DND-41 (cell line): ENCODE measurements around the gene TSPAN14.

ENCODE experiments used
- ATAC-seq: fragments of 200-7000 bp; cut with Tn5 transposase; 3 replicates; pipeline ENCODE4 v1.9.1; 2021; ENCODE audit warnings: low read depth; ENCODE audit not compliant: insufficient read depth
- DNase-seq: peaks from one replicate; pipeline ENCODE4 v3.0.0-alpha.2; 2020
- H2AFZ ChIP-seq: 2 replicates; pipeline ENCODE4 v1.6.0; 2012; ENCODE audit warnings: low read depth, low read length
- H3K27ac ChIP-seq: 2 replicates; pipeline ENCODE4 v1.5.1; 2012; ENCODE audit warnings: low read length, inconsistent platforms
- H3K27me3 ChIP-seq: fragments of 200-600 bp; sonication (generic); 2 replicates; pipeline ENCODE4 v1.6.0; 2012; ENCODE audit warnings: low read length, mild to moderate bottlenecking, inconsistent platforms; ENCODE audit not compliant: insufficient read depth, poor library complexity
- H3K36me3 ChIP-seq: 2 replicates; pipeline ENCODE4 v1.5.1; 2012; ENCODE audit warnings: low read length, inconsistent platforms; ENCODE audit not compliant: insufficient read depth
- H3K4me1 ChIP-seq: 2 replicates; pipeline ENCODE4 v1.5.1; 2012; ENCODE audit warnings: mild to moderate bottlenecking, low read length; ENCODE audit not compliant: insufficient read depth
- H3K4me2 ChIP-seq: 2 replicates; pipeline ENCODE4 v1.6.0; 2012; ENCODE audit warnings: mild to moderate bottlenecking, moderate library complexity, low read length, inconsistent platforms; ENCODE audit not compliant: insufficient read depth
- H3K4me3 ChIP-seq, 2 experiments: fragments of 200-600 bp in 1 of 2; shearing (Covaris generic) in 1 of 2; 2 replicates each; pipeline ENCODE4 v1.5.1; 2012 to 2016; ENCODE audit warnings: inconsistent platforms in 2 of 2, low read length in 2 of 2, mild to moderate bottlenecking in 2 of 2, low read depth in 1 of 2, moderate library complexity in 1 of 2
- H3K79me2 ChIP-seq: 2 replicates; pipeline ENCODE4 v1.6.0; 2012; ENCODE audit warnings: low read length, inconsistent platforms; ENCODE audit not compliant: insufficient read depth
- H3K9ac ChIP-seq: 2 replicates; pipeline ENCODE4 v1.6.0; 2012; ENCODE audit warnings: low read depth, mild to moderate bottlenecking, inconsistent platforms, low read length, moderate library complexity
- H3K9me3 ChIP-seq: 2 replicates; pipeline ENCODE4 v1.5.1; 2012; ENCODE audit warnings: low read length, moderate library complexity, mild to moderate bottlenecking, inconsistent platforms; ENCODE audit not compliant: insufficient read depth, severe bottlenecking
- H4K20me1 ChIP-seq: 2 replicates; pipeline ENCODE4 v1.6.0; 2012; ENCODE audit warnings: low read length; ENCODE audit not compliant: insufficient read depth
- CTCF ChIP-seq: IDR thresholded peaks from 2 replicates; pipeline ENCODE4 v1.5.1; 2012; ENCODE audit warnings: borderline replicate concordance, low read length, moderate library complexity, mild to moderate bottlenecking; ENCODE audit not compliant: poor library complexity, severe bottlenecking; ENCODE audit errors: extremely low read depth
- EZH2 ChIP-seq: IDR thresholded peaks from 3 replicates; pipeline ENCODE4 v1.6.1; 2012; ENCODE audit warnings: borderline replicate concordance, low read depth, mild to moderate bottlenecking, moderate library complexity, low read length, inconsistent platforms; ENCODE audit not compliant: severe bottlenecking

TSPAN14 gene

GRCh38 chr10:80509403-80510161 is 55.5 kb downstream of the TSPAN14 start:
- H3K9me3 ChIP-seq: no peaks in the 10 kb centered on the region
- H3K4me1 ChIP-seq: no peaks in the 10 kb centered on the region
- H3K27ac ChIP-seq: no peak overlapping the region
- DNase-seq: no peak
- H3K4me3 ChIP-seq: no peak overlapping the region
- no peaks in the 10 kb centered on the region for H3K27me3 ChIP-seq
- ATAC-seq: no peak
- H3K79me2 ChIP-seq: no peaks in the 10 kb centered on the region
- TF ChIP-seq CTCF (no peak), EZH2 (no peak)
- H2AFZ ChIP-seq: no peak overlapping the region
- H3K36me3 ChIP-seq: peaks cover 51% of the 10 kb centered on the region
- peaks cover 10% of the 10 kb centered on the region; the same call in 1 of the 2 replicates for H4K20me1 ChIP-seq
- H3K4me2 ChIP-seq: no peak overlapping the region
- H3K9ac ChIP-seq: no peak overlapping the region

- ATAC-seq (no peak), DNase-seq (no peak)
- Histone ChIP-seq H3K4me2 (no peak overlapping the region), H3K36me3 (peaks cover 53% of the 10 kb centered on the region), H4K20me1 (no peaks in the 10 kb centered on the region), H2AFZ (no peak overlapping the region), H3K27ac (no peak overlapping the region), H3K4me3 (no peak overlapping the region), H3K27me3 (no peaks in the 10 kb centered on the region), H3K4me1 (no peaks in the 10 kb centered on the region), H3K9ac (no peak overlapping the region), H3K79me2 (no peaks in the 10 kb centered on the region), H3K9me3 (no peaks in the 10 kb centered on the region)
- TF ChIP-seq CTCF (no peak), EZH2 (no peak)
Measured at GRCh38 chr10:80512031-80512526, 58.0 kb downstream of the TSPAN14 start.

- no peak overlapping the region for H3K4me3 ChIP-seq
- TF ChIP-seq CTCF: no peak
- TF ChIP-seq EZH2: no peak
- no peak overlapping the region for H3K27ac ChIP-seq
Measured at GRCh38 chr10:80513106-80513505, 59.0 kb downstream of the TSPAN14 start.

More at GRCh38 chr10:80513106-80513505, 59.0 kb downstream of the TSPAN14 start:
- Histone ChIP-seq H3K9me3 (no peaks in the 10 kb centered on the region), H2AFZ (no peak overlapping the region), H3K4me1 (no peaks in the 10 kb centered on the region), H4K20me1 (no peaks in the 10 kb centered on the region), H3K36me3 (peaks cover 55% of the 10 kb centered on the region), H3K79me2 (no peaks in the 10 kb centered on the region), H3K27me3 (no peaks in the 10 kb centered on the region), H3K4me2 (no peak overlapping the region), H3K9ac (no peak overlapping the region)
- DNase-seq (no peak), ATAC-seq (no peak)
